HFF-Myc (cell line): ENCODE data around the gene CDH16.
A peak's percentile ranks its signal among the peaks of the same experiment; 100 is the strongest.

Experiments used
- DNase-seq: peaks from one replicate; pipeline ENCODE4 v3.0.0-alpha.2; 2011; ENCODE audit warnings: low read depth; ENCODE audit errors: extremely low read depth
- H3K4me3 ChIP-seq: replicated peaks from 2 replicates; pipeline ENCODE4 v1.5.1; 2011; ENCODE audit warnings: low read depth, mild to moderate bottlenecking, control low read depth, low read length
- TF ChIP-seq, protein P1 (sequence below): IDR thresholded peaks from 2 replicates; pipeline ENCODE4 v1.5.1; 2012; ENCODE audit warnings: mild to moderate bottlenecking, low read depth, low read length, control low read depth; ENCODE audit errors: missing control alignments

The CDH16 gene

DNA sequence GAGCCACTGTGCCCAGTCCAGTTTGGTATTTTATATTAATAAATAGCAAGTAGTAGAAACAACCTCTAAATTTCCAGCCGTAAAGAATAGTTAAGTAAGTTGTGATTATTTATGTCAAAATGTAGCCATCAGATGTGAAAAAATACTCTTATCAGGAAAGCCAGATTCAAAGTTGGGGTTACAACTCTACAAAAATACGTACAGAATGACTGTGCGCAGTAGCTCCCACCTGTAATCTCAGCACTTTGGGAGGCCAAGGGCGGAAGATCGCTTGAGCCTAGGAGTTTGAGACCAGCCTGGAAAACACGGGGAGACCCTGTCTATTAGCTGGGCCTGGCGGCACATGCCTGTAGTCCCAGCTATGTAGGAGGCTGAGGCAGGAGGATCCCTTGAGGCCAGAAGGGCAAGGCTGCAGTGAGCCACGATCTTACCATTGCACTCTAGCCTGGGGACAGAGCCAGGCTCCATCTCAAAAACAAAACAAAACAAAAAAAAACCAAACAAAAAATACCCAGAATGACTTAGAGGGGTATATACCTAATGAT, 36.6 kb downstream of the CDH16 start:
- peak overlapping the region; percentile 91 for H3K4me3 ChIP-seq
- DNase-seq, result no peak
- TF ChIP-seq, protein P1, sequence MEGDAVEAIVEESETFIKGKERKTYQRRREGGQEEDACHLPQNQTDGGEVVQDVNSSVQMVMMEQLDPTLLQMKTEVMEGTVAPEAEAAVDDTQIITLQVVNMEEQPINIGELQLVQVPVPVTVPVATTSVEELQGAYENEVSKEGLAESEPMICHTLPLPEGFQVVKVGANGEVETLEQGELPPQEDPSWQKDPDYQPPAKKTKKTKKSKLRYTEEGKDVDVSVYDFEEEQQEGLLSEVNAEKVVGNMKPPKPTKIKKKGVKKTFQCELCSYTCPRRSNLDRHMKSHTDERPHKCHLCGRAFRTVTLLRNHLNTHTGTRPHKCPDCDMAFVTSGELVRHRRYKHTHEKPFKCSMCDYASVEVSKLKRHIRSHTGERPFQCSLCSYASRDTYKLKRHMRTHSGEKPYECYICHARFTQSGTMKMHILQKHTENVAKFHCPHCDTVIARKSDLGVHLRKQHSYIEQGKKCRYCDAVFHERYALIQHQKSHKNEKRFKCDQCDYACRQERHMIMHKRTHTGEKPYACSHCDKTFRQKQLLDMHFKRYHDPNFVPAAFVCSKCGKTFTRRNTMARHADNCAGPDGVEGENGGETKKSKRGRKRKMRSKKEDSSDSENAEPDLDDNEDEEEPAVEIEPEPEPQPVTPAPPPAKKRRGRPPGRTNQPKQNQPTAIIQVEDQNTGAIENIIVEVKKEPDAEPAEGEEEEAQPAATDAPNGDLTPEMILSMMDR, result no peak

DNA sequence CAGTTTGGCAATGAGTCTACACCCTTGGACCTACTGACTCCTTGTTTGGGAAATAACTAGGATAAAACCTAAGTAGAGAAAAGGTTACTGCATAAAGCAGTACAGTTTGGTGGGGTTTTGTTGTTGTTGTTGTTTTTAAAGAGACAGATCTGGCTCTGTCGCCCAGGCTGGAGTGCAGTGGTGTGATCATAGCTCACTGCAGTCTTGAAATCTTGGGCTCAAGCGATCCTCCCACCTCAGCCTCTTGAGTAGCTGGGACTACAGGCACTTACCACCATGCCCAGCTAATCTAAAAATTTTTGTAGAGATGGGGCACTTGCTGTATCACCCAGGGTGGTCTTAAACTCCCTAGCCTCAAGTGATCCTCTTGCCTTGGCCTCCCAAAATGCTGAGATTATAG, 37.1 kb downstream of the CDH16 start:
- TF ChIP-seq, protein P1, result no peak
- peak overlapping the region; percentile 91 for H3K4me3 ChIP-seq
- no peak for DNase-seq

DNA sequence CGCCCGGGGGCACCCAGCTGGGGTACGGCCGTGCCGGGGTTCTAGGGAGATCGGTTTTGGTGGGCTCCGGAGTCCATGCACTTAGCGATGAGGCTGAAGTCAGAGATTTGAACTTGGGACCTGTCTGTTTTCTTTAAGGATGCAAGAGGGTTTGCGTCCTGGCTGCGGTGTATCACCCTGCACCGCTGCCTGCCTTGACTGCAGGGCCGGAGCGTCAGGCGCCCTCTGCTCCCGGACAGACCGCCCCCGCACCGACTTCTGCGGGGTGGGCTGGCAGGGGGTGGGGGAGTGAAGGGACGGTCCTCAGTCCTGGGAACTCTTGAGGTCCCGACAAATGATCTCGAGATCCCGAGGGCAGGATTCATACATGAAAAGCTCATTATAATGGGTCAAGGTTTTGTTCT, 37.7 kb downstream of the CDH16 start:
- TF ChIP-seq, protein P1, result no peak
- peak overlapping the region; percentile 91 for H3K4me3 ChIP-seq
- no peak for DNase-seq

DNA sequence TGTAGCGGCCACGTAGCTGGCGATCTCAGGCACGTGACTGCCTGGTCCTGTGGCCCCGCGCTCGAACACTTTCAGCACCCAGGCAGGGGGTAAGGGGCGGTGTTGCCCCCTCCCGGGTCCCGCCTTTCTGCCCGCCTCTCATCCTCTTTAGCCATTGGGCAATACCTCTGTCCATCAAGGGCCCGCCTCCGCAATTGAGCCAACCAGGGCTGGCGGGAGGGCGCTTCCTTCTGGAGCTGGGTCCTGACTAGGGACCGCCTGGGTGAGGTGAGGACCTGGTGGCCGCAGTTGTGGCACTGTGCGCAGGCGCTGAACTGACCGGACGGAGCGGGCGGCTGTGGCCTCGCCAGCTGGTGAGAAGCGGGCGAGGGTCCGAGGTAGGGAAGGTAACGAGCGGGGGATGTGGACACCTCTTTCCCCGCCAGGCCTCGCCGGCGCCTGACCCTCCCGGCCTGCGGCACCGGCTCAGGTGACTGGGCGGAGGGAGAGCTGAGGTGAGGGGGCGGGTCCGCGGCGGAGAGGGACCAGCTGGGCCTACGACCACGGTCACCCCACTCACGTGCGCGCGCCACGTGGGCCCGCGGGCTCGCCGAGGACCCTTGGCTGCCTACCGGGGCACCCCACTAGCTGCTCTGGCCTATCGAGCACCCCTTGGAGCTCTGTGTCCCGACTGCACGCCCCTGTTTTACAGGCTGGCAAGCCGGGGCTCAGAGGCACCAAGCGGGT, 38.2 kb downstream of the CDH16 start, which contains the start of gene PDP2:
Gene PDP2 (plus strand): TSS at position 228 of the 726 bp plus-strand sequence. CDS start 3,770 bp downstream, outside the sequence.
- TF ChIP-seq, protein P1, result no peak
- H3K4me3 ChIP-seq, result peak within 1 kb of the TSS; percentile 91
- DNase-seq, result peak; percentile 84

DNA sequence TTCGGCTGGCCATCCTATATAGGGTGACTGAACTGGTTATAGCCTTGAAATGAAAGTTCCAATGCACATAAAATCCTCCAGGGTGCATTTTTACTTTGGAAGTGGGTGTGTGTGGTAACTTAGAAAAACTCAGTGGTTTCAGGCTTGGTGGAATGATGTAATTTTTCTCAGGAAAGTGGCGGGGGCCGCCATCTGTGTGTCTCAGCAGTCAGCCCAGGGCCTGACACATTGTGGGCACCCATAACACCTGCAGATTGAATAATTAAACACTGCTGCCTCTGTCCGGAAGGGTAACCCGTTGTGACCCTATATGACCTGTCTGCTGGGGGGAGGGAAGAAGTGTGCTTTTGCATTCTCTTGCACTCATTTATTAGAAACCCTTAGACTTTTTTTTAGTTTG, 40.6 kb downstream of the CDH16 start:
- H3K4me3 ChIP-seq, result no peak overlapping the region
- TF ChIP-seq, protein P1, result no peak
- DNase-seq, result no peak

DNA sequence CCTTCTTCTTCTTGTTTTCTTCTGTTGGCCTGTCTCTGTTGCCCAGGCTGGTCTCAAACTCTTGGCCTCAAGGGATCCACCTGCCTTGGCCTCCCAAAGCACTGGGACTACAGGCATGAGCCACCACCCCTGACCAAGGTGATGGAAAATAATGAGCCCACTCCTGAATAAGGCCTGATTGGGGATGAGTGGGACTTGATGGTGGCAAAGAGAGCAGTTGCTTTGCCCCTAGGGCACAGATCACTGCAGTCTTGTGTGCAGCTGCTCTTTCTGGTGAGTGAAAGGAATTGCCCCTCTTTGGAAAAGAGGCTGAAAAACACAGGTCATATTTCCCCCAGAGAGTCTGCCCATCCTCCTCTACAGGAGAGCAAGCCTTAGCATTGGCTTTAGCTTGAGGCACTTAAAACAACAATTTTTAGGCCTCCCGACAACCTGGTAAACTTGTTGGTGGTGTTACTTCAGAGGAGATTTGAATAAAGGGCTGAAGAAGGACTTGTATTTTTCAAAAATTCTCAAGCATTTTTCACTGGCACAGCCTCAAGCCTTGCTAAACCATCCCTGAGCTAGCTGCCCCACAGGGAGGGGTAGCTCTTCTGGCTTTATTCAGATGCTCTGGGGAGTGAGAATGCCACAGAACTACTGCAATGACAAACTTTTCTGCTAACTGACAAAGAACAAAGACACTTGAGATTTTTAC, 44.5 kb downstream of the CDH16 start:
- H3K4me3 ChIP-seq, result no peak overlapping the region
- no peak for DNase-seq
- TF ChIP-seq, protein P1, result no peak
